Calu3 (cell line): ENCODE measurements around the gene MEI1. TPM values are rescaled to one million over a fixed set of nuclear protein-coding genes. Genes with fewer than 3 reads are reported as not detected.

ENCODE experiments used
- BruUV-seq: library from RNA; stranded (reverse); fragments of 400-500 nt; replicated peaks from 2 replicates; lab custom pipeline; 2021; lab: Mats Ljungman, UMichigan
- CTCF ChIA-PET: fragments of 300-600 bp; sonication (Branson Sonifier 250); formaldehyde crosslinking; loops from one replicate; lab custom pipeline; 2022; ENCODE audit warnings: antibody characterized with exemption; lab: Charles Lee
- DNase-seq: peaks from one replicate; pipeline ENCODE4 v3.0.0; 2022
- H3K27ac Mint-ChIP-seq: one replicate; pipeline ENCODE4 v1.8.0; 2022; ENCODE audit warnings: mixed read lengths; ENCODE audit not compliant: unreplicated experiment
- H3K27me3 Mint-ChIP-seq: one replicate; pipeline ENCODE4 v1.8.0; 2022; ENCODE audit warnings: mixed read lengths; ENCODE audit not compliant: unreplicated experiment
- H3K36me3 Mint-ChIP-seq: one replicate; pipeline ENCODE4 v1.8.0; 2022; ENCODE audit warnings: mild to moderate bottlenecking, moderate library complexity, mixed read lengths; ENCODE audit not compliant: insufficient read depth, unreplicated experiment
- H3K4me1 Mint-ChIP-seq: one replicate; pipeline ENCODE4 v1.8.0; 2022; ENCODE audit warnings: mild to moderate bottlenecking, low read depth, mixed read lengths; ENCODE audit not compliant: unreplicated experiment
- H3K4me3 Mint-ChIP-seq: one replicate; pipeline ENCODE4 v1.8.0; 2022; ENCODE audit warnings: mild to moderate bottlenecking, low read depth, moderate library complexity, mixed read lengths; ENCODE audit not compliant: unreplicated experiment
- H3K9me3 Mint-ChIP-seq: one replicate; pipeline ENCODE4 v1.8.0; 2022; ENCODE audit warnings: low read depth, mixed read lengths; ENCODE audit not compliant: unreplicated experiment
- intact Hi-C: fragments of 100-400 bp; cut with micrococcal nuclease; formaldehyde crosslinking; loops from one replicate; pipeline ENCODE4 v1.10.0; 2022; ENCODE audit not compliant: unreplicated experiment
- total RNA-seq: library from RNA; stranded (reverse); gene quantifications from 2 replicates; pipeline ENCODE4 v1.2.3, GENCODE V29; 2022
- TF ChIP-seq, protein P1 (sequence below): fragments of 200-600 bp; IDR thresholded peaks from one replicate; pipeline ENCODE4 v1.8.0; 2022; ENCODE audit warnings: antibody characterized with exemption; ENCODE audit not compliant: unreplicated experiment

Gene MEI1
- total RNA-seq, 1 experiment from 2014 or later, result 0.68 TPM

DNA sequence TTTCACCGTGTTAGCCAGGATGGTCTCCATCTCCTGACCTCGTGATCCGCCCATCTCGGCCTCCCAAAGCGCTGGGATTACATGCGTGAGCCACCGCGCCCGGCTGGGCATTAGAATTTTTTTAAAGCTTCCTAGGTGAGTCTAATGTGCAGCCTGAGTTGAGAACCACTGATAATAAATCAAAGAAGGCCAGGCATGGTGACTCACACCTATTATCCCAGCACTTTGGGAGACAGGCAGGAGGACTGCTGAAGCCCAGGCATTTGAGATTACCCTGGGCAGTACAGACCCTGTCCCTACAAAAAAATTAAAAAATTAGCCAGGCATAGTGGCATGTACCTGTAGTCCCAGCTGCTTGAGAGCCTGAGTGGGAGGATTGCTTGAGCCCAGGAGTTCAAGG is 13.7 kb downstream of the MEI1 start:
- no peak overlapping the region for H3K4me3 Mint-ChIP-seq
- CTCF ChIA-PET, result interaction anchor here (0.7 kb wide), 1 partner anchor 9 kb away, joined by 4 read pairs; no protein-coding TSS in a partner anchor
- intact Hi-C loops, result no loop called here
- no peak for DNase-seq
- no peak overlapping the region for H3K27ac Mint-ChIP-seq
- BruUV-seq, result no TSS peak
- no peaks in the 10 kb centered on the region for H3K9me3 Mint-ChIP-seq
- TF ChIP-seq, protein P1, sequence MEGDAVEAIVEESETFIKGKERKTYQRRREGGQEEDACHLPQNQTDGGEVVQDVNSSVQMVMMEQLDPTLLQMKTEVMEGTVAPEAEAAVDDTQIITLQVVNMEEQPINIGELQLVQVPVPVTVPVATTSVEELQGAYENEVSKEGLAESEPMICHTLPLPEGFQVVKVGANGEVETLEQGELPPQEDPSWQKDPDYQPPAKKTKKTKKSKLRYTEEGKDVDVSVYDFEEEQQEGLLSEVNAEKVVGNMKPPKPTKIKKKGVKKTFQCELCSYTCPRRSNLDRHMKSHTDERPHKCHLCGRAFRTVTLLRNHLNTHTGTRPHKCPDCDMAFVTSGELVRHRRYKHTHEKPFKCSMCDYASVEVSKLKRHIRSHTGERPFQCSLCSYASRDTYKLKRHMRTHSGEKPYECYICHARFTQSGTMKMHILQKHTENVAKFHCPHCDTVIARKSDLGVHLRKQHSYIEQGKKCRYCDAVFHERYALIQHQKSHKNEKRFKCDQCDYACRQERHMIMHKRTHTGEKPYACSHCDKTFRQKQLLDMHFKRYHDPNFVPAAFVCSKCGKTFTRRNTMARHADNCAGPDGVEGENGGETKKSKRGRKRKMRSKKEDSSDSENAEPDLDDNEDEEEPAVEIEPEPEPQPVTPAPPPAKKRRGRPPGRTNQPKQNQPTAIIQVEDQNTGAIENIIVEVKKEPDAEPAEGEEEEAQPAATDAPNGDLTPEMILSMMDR, result no peak
- H3K4me1 Mint-ChIP-seq, result no peaks in the 10 kb centered on the region
- H3K36me3 Mint-ChIP-seq, result no peaks in the 10 kb centered on the region
- H3K27me3 Mint-ChIP-seq, result peaks cover 26% of the 10 kb centered on the region

DNA sequence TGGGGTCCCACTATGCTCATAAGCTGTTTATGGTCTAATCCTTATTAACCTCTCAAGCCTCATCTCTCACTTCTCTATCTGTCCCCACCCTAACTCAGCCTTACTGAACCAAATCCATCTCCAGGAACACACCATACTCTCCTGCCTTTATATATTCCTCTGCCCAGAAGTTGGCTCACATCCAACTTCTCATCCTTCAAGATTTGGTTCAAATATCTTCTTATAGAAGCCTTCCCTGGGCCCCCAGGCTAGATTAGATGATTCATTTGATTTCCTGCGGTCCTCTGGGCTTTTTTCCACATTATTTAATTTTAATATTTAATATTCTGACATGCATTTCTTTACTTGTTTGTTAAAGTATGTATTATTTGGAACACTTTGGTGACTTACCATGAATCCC is 23.2 kb downstream of the MEI1 start:
- TF ChIP-seq, protein P1, result no peak
- Mint-ChIP-seq H3K4me3 (no peak overlapping the region), H3K27ac (no peak overlapping the region), H3K36me3 (no peaks in the 10 kb centered on the region), H3K4me1 (peaks cover 8% of the 10 kb centered on the region), H3K27me3 (no peaks in the 10 kb centered on the region), H3K9me3 (no peaks in the 10 kb centered on the region)
- CTCF ChIA-PET, result interaction anchor here (0.6 to 1.0 kb wide), 3 partner anchors 25 to 240 kb away, joined by 3 to 4 read pairs (median 3); no protein-coding TSS in a partner anchor
- BruUV-seq, result no TSS peak
- intact Hi-C loops, result no loop called here
- DNase-seq, result no peak

DNA sequence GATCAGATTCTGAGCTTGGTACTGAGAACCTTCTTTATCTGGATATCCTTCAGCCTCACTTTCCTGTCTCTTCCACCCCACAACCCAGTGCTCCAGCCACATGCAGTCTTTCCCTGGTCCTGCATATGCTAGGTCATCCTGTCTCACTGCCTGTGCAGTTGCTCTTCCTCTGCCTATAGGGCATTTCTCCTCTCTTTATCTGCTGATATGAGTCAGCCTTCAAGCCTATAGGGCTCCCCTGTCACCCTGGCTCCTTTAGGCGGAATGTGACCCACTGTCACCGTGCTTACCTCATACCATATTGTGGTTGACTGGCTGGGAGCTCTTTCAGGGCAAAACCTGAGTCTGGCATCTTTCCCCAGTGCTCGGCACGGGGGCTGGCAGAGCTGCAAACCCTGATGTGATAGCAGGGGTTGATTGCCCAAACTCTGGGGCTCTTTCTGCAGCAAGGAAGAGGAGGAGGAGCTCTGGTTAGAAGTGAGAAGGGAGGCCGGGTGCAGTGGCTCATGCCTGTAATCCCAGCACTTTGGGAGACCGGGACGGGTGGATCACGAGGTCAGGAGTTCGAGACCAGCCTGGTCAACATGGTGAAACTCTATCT is 26.3 kb downstream of the MEI1 start:
- no TSS peak for BruUV-seq
- TF ChIP-seq, protein P1, result no peak
- Mint-ChIP-seq H3K4me1 (peaks cover 8% of the 10 kb centered on the region), H3K27ac (no peak overlapping the region), H3K4me3 (no peak overlapping the region), H3K36me3 (no peaks in the 10 kb centered on the region), H3K9me3 (no peaks in the 10 kb centered on the region), H3K27me3 (no peaks in the 10 kb centered on the region)
- DNase-seq, result no peak
- CTCF ChIA-PET, result no interaction called here
- intact Hi-C loops, result no loop called here

DNA sequence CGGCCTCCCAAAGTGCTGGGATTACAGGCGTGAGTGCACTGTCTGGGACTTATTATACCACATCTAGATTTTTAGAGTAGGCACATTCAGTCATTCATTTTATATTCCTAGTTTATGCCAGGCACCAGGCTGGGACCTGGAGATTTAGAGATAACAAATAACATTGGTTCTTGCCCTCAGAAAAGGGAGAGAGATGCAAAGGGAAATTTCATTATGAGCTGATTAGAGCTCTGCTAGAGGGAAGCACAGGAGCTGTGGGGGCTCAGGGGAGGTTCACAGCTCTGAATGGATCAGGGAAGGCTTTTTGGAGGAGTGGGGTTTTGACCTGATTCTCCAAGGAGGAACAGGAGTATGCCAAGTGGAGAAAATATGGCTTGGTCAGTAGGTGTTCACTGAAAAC is 32.3 kb downstream of the MEI1 start:
- intact Hi-C loops, result no loop called here
- Mint-ChIP-seq H3K4me3 (no peak overlapping the region), H3K27ac (no peak overlapping the region), H3K4me1 (no peaks in the 10 kb centered on the region), H3K9me3 (no peaks in the 10 kb centered on the region), H3K27me3 (peaks cover 9% of the 10 kb centered on the region), H3K36me3 (no peaks in the 10 kb centered on the region)
- DNase-seq, result no peak
- TF ChIP-seq, protein P1, result no peak
- CTCF ChIA-PET, result interaction anchor here (0.6 kb wide), 1 partner anchor 36 kb away, joined by 3 read pairs; no protein-coding TSS in a partner anchor
- no TSS peak for BruUV-seq
